Neural crest cell (in vitro differentiated cells): ENCODE measurements around the gene SDE2. TPM values are rescaled to one million over a fixed set of nuclear protein-coding genes. Genes with fewer than 3 reads are reported as not detected.
"Not testable (repeated sequence)": the region's sequence is repeated elsewhere in the genome, so short reads cannot be mapped to it uniquely, and the experiment has no call there.

Source experiments
- DNase-seq: peaks from one replicate; pipeline ENCODE4 v3.0.0; 2021; ENCODE audit warnings: low read depth, mixed read lengths, low spot score
- H3K27ac Mint-ChIP-seq: one replicate; pipeline ENCODE4 v1.8.0; 2021; ENCODE audit warnings: mild to moderate bottlenecking, mixed read lengths; ENCODE audit not compliant: unreplicated experiment
- H3K27me3 Mint-ChIP-seq: 2 replicates; pipeline ENCODE4 v1.8.0; 2021; ENCODE audit warnings: low read depth, mild to moderate bottlenecking, mixed read lengths
- H3K36me3 Mint-ChIP-seq: 2 replicates; pipeline ENCODE4 v1.8.0; 2021; ENCODE audit warnings: low read depth, mild to moderate bottlenecking, mixed read lengths
- H3K4me1 Mint-ChIP-seq: 2 replicates; pipeline ENCODE4 v1.8.0; 2021; ENCODE audit warnings: mixed read lengths
- H3K4me3 Mint-ChIP-seq: one replicate; pipeline ENCODE4 v1.8.0; 2021; ENCODE audit warnings: mild to moderate bottlenecking, mixed read lengths
- H3K9me3 Mint-ChIP-seq: 2 replicates; pipeline ENCODE4 v1.8.0; 2021; ENCODE audit warnings: mixed read lengths
- total RNA-seq: library from RNA; stranded (reverse); gene quantifications from 2 replicates; pipeline ENCODE4 v1.2.1, GENCODE V29; 2021
- TF ChIP-seq, protein P1 (sequence below): fragments of 200-600 bp; sonication (generic); conservative IDR thresholded peaks from 2 replicates; pipeline ENCODE4 v1.5.0; 2021; ENCODE audit warnings: antibody characterized with exemption, mild to moderate bottlenecking

Gene SDE2
- total RNA-seq, 1 donor from 2014 or later, result 18.1 TPM

DNA sequence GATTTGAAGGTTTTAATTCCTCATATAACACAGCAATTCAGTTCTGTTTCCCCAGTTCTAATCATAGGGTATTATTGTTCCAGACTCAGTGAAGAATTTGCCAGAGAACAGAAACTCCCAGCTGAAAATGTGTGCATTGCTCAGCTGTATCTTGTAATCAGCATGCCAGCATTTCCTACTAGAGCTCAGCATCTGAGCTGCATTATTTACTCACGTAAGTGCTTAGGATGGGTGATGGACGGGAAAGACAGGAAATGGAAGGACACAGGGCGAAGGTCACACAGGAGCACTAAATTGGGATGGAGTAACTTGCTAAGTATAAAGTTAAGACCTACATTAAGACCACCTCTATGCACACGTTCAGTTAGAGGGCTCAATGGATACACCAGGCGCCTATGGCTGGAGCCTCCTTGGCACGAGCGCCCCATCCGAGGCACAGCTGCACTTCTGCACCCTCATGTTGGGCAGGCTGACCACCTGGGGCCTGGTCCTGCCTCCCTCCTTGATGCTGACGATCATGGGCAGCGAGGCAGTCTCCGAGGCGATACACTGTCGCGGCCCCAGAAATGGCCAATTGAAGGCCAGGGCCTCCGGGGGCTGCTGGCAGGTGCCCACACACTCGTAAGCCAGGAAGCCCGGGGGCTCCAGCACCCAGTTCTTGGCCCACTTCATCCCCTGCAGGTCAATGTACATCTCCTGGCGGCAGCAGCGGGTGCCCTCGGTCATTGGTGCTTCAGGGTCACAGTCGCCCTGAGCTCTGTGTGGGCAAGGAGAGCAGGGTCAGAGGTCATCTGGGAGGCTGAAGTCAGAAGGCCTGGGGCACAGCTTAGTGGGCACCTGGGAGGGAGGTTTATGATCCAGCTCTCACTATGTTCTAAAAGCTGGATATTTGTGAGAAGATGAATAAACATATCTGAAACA is 61.8 kb downstream of the SDE2 start:
- Mint-ChIP-seq H3K36me3 (no peaks in the 10 kb centered on the region), H3K27me3 (no peaks in the 10 kb centered on the region), H3K4me1 (peaks cover 11% of the 10 kb centered on the region), H3K4me3 (no peak overlapping the region), H3K9me3 (no peaks in the 10 kb centered on the region), H3K27ac (no peak overlapping the region)
- TF ChIP-seq, protein P1, sequence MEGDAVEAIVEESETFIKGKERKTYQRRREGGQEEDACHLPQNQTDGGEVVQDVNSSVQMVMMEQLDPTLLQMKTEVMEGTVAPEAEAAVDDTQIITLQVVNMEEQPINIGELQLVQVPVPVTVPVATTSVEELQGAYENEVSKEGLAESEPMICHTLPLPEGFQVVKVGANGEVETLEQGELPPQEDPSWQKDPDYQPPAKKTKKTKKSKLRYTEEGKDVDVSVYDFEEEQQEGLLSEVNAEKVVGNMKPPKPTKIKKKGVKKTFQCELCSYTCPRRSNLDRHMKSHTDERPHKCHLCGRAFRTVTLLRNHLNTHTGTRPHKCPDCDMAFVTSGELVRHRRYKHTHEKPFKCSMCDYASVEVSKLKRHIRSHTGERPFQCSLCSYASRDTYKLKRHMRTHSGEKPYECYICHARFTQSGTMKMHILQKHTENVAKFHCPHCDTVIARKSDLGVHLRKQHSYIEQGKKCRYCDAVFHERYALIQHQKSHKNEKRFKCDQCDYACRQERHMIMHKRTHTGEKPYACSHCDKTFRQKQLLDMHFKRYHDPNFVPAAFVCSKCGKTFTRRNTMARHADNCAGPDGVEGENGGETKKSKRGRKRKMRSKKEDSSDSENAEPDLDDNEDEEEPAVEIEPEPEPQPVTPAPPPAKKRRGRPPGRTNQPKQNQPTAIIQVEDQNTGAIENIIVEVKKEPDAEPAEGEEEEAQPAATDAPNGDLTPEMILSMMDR, result no peak
- no peak for DNase-seq

GRCh38 chr1:225936523-225936922 is 62.6 kb downstream of the SDE2 start:
- H3K4me1 Mint-ChIP-seq, result peaks cover 7% of the 10 kb centered on the region
- H3K4me3 Mint-ChIP-seq, result no peak overlapping the region
- TF ChIP-seq, protein P1, result no peak
- no peaks in the 10 kb centered on the region for H3K9me3 Mint-ChIP-seq
- no peaks in the 10 kb centered on the region for H3K36me3 Mint-ChIP-seq
- H3K27me3 Mint-ChIP-seq, result no peaks in the 10 kb centered on the region
- no peak for DNase-seq
- no peak overlapping the region for H3K27ac Mint-ChIP-seq

- not testable (repeated sequence) for DNase-seq, H3K27me3 Mint-ChIP-seq, H3K36me3 Mint-ChIP-seq, H3K4me1 Mint-ChIP-seq, H3K9me3 Mint-ChIP-seq, H3K27ac Mint-ChIP-seq, H3K4me3 Mint-ChIP-seq
These were observed 63.1 kb downstream of the SDE2 start for GRCh38 chr1:225936086-225936485.

GRCh38 chr1:225934711-225935110 is 64.4 kb downstream of the SDE2 start:
- Mint-ChIP-seq H3K36me3 (no peaks in the 10 kb centered on the region), H3K4me1 (peaks cover 4% of the 10 kb centered on the region), H3K4me3 (no peak overlapping the region), H3K27me3 (no peaks in the 10 kb centered on the region), H3K27ac (no peak overlapping the region), H3K9me3 (no peaks in the 10 kb centered on the region)
- no peak for DNase-seq
- TF ChIP-seq, protein P1, result no peak

DNA sequence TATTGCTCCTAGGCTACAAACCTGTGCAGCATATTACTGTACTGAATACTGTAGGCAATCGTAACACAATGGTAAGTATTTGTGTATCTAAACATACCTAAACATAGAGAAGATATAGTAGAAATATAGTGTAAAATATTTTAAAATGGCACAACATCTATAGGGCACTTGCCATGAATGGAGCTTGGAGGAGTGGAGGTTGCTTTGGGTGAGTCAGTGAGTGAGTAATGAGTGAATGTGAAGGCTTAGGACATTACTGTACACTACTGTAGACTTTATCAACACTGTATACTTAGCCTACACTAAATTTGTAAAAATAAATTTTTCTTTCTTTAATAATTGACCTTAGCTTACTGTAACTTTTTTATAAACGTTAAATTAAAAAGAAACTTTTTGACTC is 66.1 kb downstream of the SDE2 start:
- Mint-ChIP-seq H3K27ac (no peak overlapping the region), H3K27me3 (no peaks in the 10 kb centered on the region), H3K9me3 (no peaks in the 10 kb centered on the region), H3K4me3 (no peak overlapping the region), H3K36me3 (no peaks in the 10 kb centered on the region), H3K4me1 (peaks cover 4% of the 10 kb centered on the region)
- no peak for DNase-seq
- TF ChIP-seq, protein P1, result no peak

Other genes starting within 250 kb of the SDE2 start
- gene SRP9, start 221.5 kb downstream of the SDE2 start, total RNA-seq, result 480 and 482 TPM in 2 replicates
- gene EPHX1, start 189.2 kb downstream of the SDE2 start, total RNA-seq, result 15.4 and 15.8 TPM in 2 replicates
- 24.8 and 29.3 TPM in 2 replicates for gene TMEM63A, start 117.0 kb downstream of the SDE2 start, total RNA-seq
- 0.65 TPM in 1 of 2 replicates, not detected in the other for gene LEFTY1, start 110.2 kb downstream of the SDE2 start, total RNA-seq
- 54.8 and 59.9 TPM in 2 replicates for gene PYCR2, start 75.1 kb downstream of the SDE2 start, total RNA-seq
- gene LEFTY2, start 58.1 kb downstream of the SDE2 start, total RNA-seq, result not detected in 2 replicates
- 991 and 1,004 TPM in 2 replicates for gene H3-3A, start 63.4 kb upstream of the SDE2 start, total RNA-seq
- 22.1 and 24.1 TPM in 2 replicates for gene ACBD3, start 187.4 kb upstream of the SDE2 start, total RNA-seq
- gene MIXL1, start 224.3 kb upstream of the SDE2 start, total RNA-seq, result 0.37 and 0.41 TPM in 2 replicates